ENCODE data around the gene ELOVL5.
"Not testable (repeated sequence)": the region's sequence is repeated elsewhere in the genome, so short reads cannot be mapped to it uniquely, and the experiment has no call there.

The ELOVL5 gene

GRCh38 chr6:53326372-53327016 is 22.3 kb downstream of the ELOVL5 start:
- peak; percentile 53 for DNase-seq

GRCh38 chr6:53325785-53326184 is 23.0 kb downstream of the ELOVL5 start:
- DNase-seq: no peak

- no peak for DNase-seq
Observed at GRCh38 chr6:53322188-53323029, 26.3 kb downstream of the ELOVL5 start.

GRCh38 chr6:53321701-53322100 is 27.0 kb downstream of the ELOVL5 start:
- DNase-seq: no peak

- no peak for DNase-seq
Observed at GRCh38 chr6:53320964-53321363, 27.8 kb downstream of the ELOVL5 start.

GRCh38 chr6:53318429-53318828 is 30.3 kb downstream of the ELOVL5 start:
- DNase-seq: no peak

- no peak for DNase-seq
Observed at GRCh38 chr6:53317861-53318260, 30.9 kb downstream of the ELOVL5 start.

- not testable (repeated sequence) for DNase-seq
Observed at GRCh38 chr6:53317299-53317698, 31.5 kb downstream of the ELOVL5 start.

- no peak for DNase-seq
Observed at GRCh38 chr6:53316142-53316541, 32.6 kb downstream of the ELOVL5 start.

- no peak for DNase-seq
Observed at GRCh38 chr6:53315086-53315724, 33.5 kb downstream of the ELOVL5 start.

- DNase-seq: no peak
Observed at GRCh38 chr6:53313784-53314400, 34.9 kb downstream of the ELOVL5 start.

GRCh38 chr6:53312355-53312754 is 36.4 kb downstream of the ELOVL5 start:
- DNase-seq: no peak

- DNase-seq: no peak
Observed at GRCh38 chr6:53311586-53311935, 37.2 kb downstream of the ELOVL5 start.

GRCh38 chr6:53310771-53311585 is 37.8 kb downstream of the ELOVL5 start:
- DNase-seq: peak; percentile 80

GRCh38 chr6:53309901-53310300 is 38.8 kb downstream of the ELOVL5 start:
- no peak for DNase-seq

- no peak for DNase-seq
Observed at GRCh38 chr6:53309059-53309900, 39.5 kb downstream of the ELOVL5 start.

- no peak for DNase-seq
Observed at GRCh38 chr6:53306819-53307347, 41.9 kb downstream of the ELOVL5 start.

GRCh38 chr6:53306217-53306616 is 42.5 kb downstream of the ELOVL5 start:
- not testable (repeated sequence) for DNase-seq

GRCh38 chr6:53305506-53306005 is 43.2 kb downstream of the ELOVL5 start:
- not testable (repeated sequence) for DNase-seq

GRCh38 chr6:53304953-53305352 is 43.8 kb downstream of the ELOVL5 start:
- DNase-seq: not testable (repeated sequence)

Measured in NCI-H446 treated with DMSO at 0.1 percent for 48 hours (cell line).